Activated B cell treated with CpG ODN at 0.5 μM for 24 hours (primary cell): ENCODE data around the gene PCDHAC2. TPM values are rescaled to one million over a fixed set of nuclear protein-coding genes. Genes with fewer than 3 reads are reported as not detected.

Experiments
- ATAC-seq: fragments of 200-7000 bp; cut with Tn5 transposase; one replicate; pipeline ENCODE4 v1.10.0; 2021; ENCODE audit warnings: low read depth, mild to moderate bottlenecking, moderate library complexity
- CTCF ChIA-PET: fragments of 350-600 bp; sonication (Branson Sonifier 250); formaldehyde crosslinking; loops from one replicate; lab custom pipeline; 2021; ENCODE audit warnings: antibody characterized with exemption; lab: Charles Lee
- POLR2A ChIA-PET: fragments of 350-600 bp; sonication (Branson Sonifier 250); formaldehyde crosslinking; loops from one replicate; lab custom pipeline; 2021; ENCODE audit warnings: antibody characterized with exemption; lab: Charles Lee
- DNase-seq: peaks from one replicate; pipeline ENCODE4 v3.0.0; 2022
- H3K27ac Mint-ChIP-seq: one replicate; pipeline ENCODE4 v1.8.0; 2020; ENCODE audit warnings: mixed read lengths
- H3K27me3 Mint-ChIP-seq: one replicate; pipeline ENCODE4 v1.8.0; 2021; ENCODE audit warnings: mixed read lengths
- H3K36me3 Mint-ChIP-seq: one replicate; pipeline ENCODE4 v1.8.0; 2021; ENCODE audit warnings: low read depth, mixed read lengths
- H3K4me1 Mint-ChIP-seq: one replicate; pipeline ENCODE4 v1.8.0; 2021; ENCODE audit warnings: mixed read lengths
- H3K4me3 Mint-ChIP-seq: one replicate; pipeline ENCODE4 v1.8.0; 2020; ENCODE audit warnings: mild to moderate bottlenecking, mixed read lengths
- H3K9me3 Mint-ChIP-seq: one replicate; pipeline ENCODE4 v1.8.0; 2020; ENCODE audit warnings: mixed read lengths
- CTCF ChIP-seq: fragments of 200-600 bp; IDR thresholded peaks from one replicate; pipeline ENCODE4 v1.8.0; 2022; ENCODE audit warnings: antibody characterized with exemption, mild to moderate bottlenecking
- intact Hi-C: fragments of 100-400 bp; cut with micrococcal nuclease; formaldehyde crosslinking; loops from one replicate; pipeline ENCODE4 v1.15.1; 2024
- total RNA-seq: library from RNA; stranded (reverse); gene quantifications from 2 replicates; pipeline ENCODE4 v1.2.3, GENCODE V29; 2022

Gene PCDHAC2
- total RNA-seq, 1 donor from 2014 or later, result not detected

GRCh38 chr5:141003791-141004611 lies 37.7 kb downstream of the PCDHAC2 start:
- no peaks in the 10 kb centered on the region for H3K36me3 Mint-ChIP-seq
- no peak for DNase-seq
- no peaks in the 10 kb centered on the region for H3K9me3 Mint-ChIP-seq
- H3K4me3 Mint-ChIP-seq, result no peak overlapping the region
- intact Hi-C loops, result no loop called here
- TF ChIP-seq CTCF, result no peak
- ChIA-PET CTCF (no interaction called here), POLR2A (no interaction called here)
- no peak for ATAC-seq
- H3K27ac Mint-ChIP-seq, result no peak overlapping the region
- peaks cover 1% of the 10 kb centered on the region for H3K4me1 Mint-ChIP-seq
- H3K27me3 Mint-ChIP-seq, result peaks cover 21% of the 10 kb centered on the region

GRCh38 chr5:141007791-141008190 lies 41.5 kb downstream of the PCDHAC2 start:
- TF ChIP-seq CTCF, result no peak
- Mint-ChIP-seq H3K9me3 (no peaks in the 10 kb centered on the region), H3K4me1 (no peaks in the 10 kb centered on the region), H3K36me3 (no peaks in the 10 kb centered on the region), H3K27me3 (peaks cover 7% of the 10 kb centered on the region), H3K4me3 (no peak overlapping the region), H3K27ac (no peak overlapping the region)
- POLR2A ChIA-PET, result no interaction called here
- CTCF ChIA-PET, result no interaction called here
- intact Hi-C loops, result no loop called here
- DNase-seq (no peak), ATAC-seq (no peak)

GRCh38 chr5:141010047-141010793 lies 43.9 kb downstream of the PCDHAC2 start:
- no peak overlapping the region for H3K4me3 Mint-ChIP-seq
- H3K4me1 Mint-ChIP-seq, result no peaks in the 10 kb centered on the region
- no peak overlapping the region for H3K27ac Mint-ChIP-seq
- intact Hi-C loops, result no loop called here
- no peak for TF ChIP-seq CTCF
- H3K36me3 Mint-ChIP-seq, result no peaks in the 10 kb centered on the region
- peaks cover 3% of the 10 kb centered on the region for H3K27me3 Mint-ChIP-seq
- ChIA-PET POLR2A (no interaction called here), CTCF (no interaction called here)
- DNase-seq (no peak), ATAC-seq (no peak)
- no peaks in the 10 kb centered on the region for H3K9me3 Mint-ChIP-seq

- Mint-ChIP-seq H3K27me3 (no peaks in the 10 kb centered on the region), H3K4me3 (no peak overlapping the region), H3K9me3 (no peaks in the 10 kb centered on the region), H3K4me1 (no peaks in the 10 kb centered on the region), H3K36me3 (no peaks in the 10 kb centered on the region), H3K27ac (no peak overlapping the region)
- ChIA-PET POLR2A (no interaction called here), CTCF (no interaction called here)
- ATAC-seq (no peak), DNase-seq (no peak)
- intact Hi-C loops, result no loop called here
- no peak for TF ChIP-seq CTCF
Measured at GRCh38 chr5:141017943-141018342, 51.7 kb downstream of the PCDHAC2 start.

Other genes starting within 250 kb of the PCDHAC2 start
- gene PCDHA1, start 180.3 kb upstream of the PCDHAC2 start, total RNA-seq, result not detected in 2 replicates
- gene PCDHA2, start 171.6 kb upstream of the PCDHAC2 start, total RNA-seq, result not detected in 2 replicates
- not detected in 2 replicates for gene PCDHA3, start 165.4 kb upstream of the PCDHAC2 start, total RNA-seq
- not detected in 2 replicates for gene PCDHA4, start 159.4 kb upstream of the PCDHAC2 start, total RNA-seq
- not detected in 2 replicates for gene PCDHA5, start 144.9 kb upstream of the PCDHAC2 start, total RNA-seq
- not detected in 2 replicates for gene PCDHA6, start 138.5 kb upstream of the PCDHAC2 start, total RNA-seq
- gene PCDHA7, start 132.2 kb upstream of the PCDHAC2 start, total RNA-seq, result not detected in 2 replicates
- gene PCDHA8, start 125.3 kb upstream of the PCDHAC2 start, total RNA-seq, result not detected in 2 replicates
- not detected in 2 replicates for gene PCDHA9, start 118.1 kb upstream of the PCDHAC2 start, total RNA-seq
- 0.07 TPM in 1 of 2 replicates, not detected in the other for gene PCDHA10, start 110.6 kb upstream of the PCDHAC2 start, total RNA-seq
- gene PCDHA11, start 97.5 kb upstream of the PCDHAC2 start, total RNA-seq, result not detected in 2 replicates
- not detected in 2 replicates for gene PCDHA12, start 91.2 kb upstream of the PCDHAC2 start, total RNA-seq
- not detected in 2 replicates for gene PCDHA13, start 84.4 kb upstream of the PCDHAC2 start, total RNA-seq
- gene PCDHAC1, start 40.2 kb upstream of the PCDHAC2 start, total RNA-seq, result not detected in 2 replicates
- not detected in 2 replicates for gene PCDHB1, start 84.9 kb downstream of the PCDHAC2 start, total RNA-seq
- gene PCDHB2, start 128.1 kb downstream of the PCDHAC2 start, total RNA-seq, result not detected in 2 replicates
- gene PCDHB3, start 134.0 kb downstream of the PCDHAC2 start, total RNA-seq, result 0.07 TPM in 1 of 2 replicates, not detected in the other
- gene PCDHB4, start 155.3 kb downstream of the PCDHAC2 start, total RNA-seq, result not detected in 2 replicates
- gene PCDHB5, start 168.7 kb downstream of the PCDHAC2 start, total RNA-seq, result not detected in 2 replicates
- not detected in 2 replicates for gene PCDHB6, start 183.6 kb downstream of the PCDHAC2 start, total RNA-seq
- not detected in 2 replicates for gene PCDHB7, start 206.2 kb downstream of the PCDHAC2 start, total RNA-seq
- not detected in 2 replicates for gene PCDHB8, start 211.3 kb downstream of the PCDHAC2 start, total RNA-seq
- gene PCDHB16, start 215.9 kb downstream of the PCDHAC2 start, total RNA-seq, result not detected in 2 replicates
- gene PCDHB9, start 220.7 kb downstream of the PCDHAC2 start, total RNA-seq, result 0.27 and 0.29 TPM in 2 replicates
- gene PCDHB10, start 225.9 kb downstream of the PCDHAC2 start, total RNA-seq, result 0.07 TPM in 1 of 2 replicates, not detected in the other
- gene PCDHB11, start 233.2 kb downstream of the PCDHAC2 start, total RNA-seq, result not detected in 2 replicates
- not detected in 2 replicates for gene PCDHB12, start 242.2 kb downstream of the PCDHAC2 start, total RNA-seq
- 0.07 and 0.09 TPM in 2 replicates for gene PCDHB13, start 247.4 kb downstream of the PCDHAC2 start, total RNA-seq